ENCODE measurements around the gene MACC1. TPM values are rescaled to one million over a fixed set of nuclear protein-coding genes. Genes with fewer than 3 reads are reported as not detected.
"Not testable (repeated sequence)": the region's sequence is repeated elsewhere in the genome, so short reads cannot be mapped to it uniquely, and the experiment has no call there.

The MACC1 gene
- total RNA-seq, 1 donor from 2014 or later, result 13.4 TPM

GRCh38 chr7:20131776-20132175, 85.4 kb downstream of the MACC1 start:
- DNase-seq (ENCODE audit: low spot score), result no peak

GRCh38 chr7:20129920-20130319, 87.3 kb downstream of the MACC1 start:
- DNase-seq (ENCODE audit: low spot score), result no peak

- DNase-seq (ENCODE audit: low spot score), result no peak
These were observed 89.2 kb downstream of the MACC1 start for GRCh38 chr7:20128001-20128400.

- DNase-seq (ENCODE audit: low spot score), result not testable (repeated sequence)
These were observed 91.1 kb downstream of the MACC1 start for GRCh38 chr7:20126060-20126459.

GRCh38 chr7:20124087-20124486, 93.1 kb downstream of the MACC1 start:
- not testable (repeated sequence) for DNase-seq (ENCODE audit: low spot score)

GRCh38 chr7:20122653-20123316, 94.4 kb downstream of the MACC1 start:
- not testable (repeated sequence) for DNase-seq (ENCODE audit: low spot score)

GRCh38 chr7:20122073-20122472, 95.1 kb downstream of the MACC1 start:
- DNase-seq (ENCODE audit: low spot score), result no peak

GRCh38 chr7:20121404-20121803, 95.8 kb downstream of the MACC1 start:
- no peak for DNase-seq (ENCODE audit: low spot score)

GRCh38 chr7:20120611-20121168, 96.5 kb downstream of the MACC1 start:
- DNase-seq (ENCODE audit: low spot score), result not testable (repeated sequence)

GRCh38 chr7:20116869-20117268, 100.3 kb downstream of the MACC1 start:
- DNase-seq (ENCODE audit: low spot score), result no peak

- peak; percentile 12 for DNase-seq (ENCODE audit: low spot score)
These were observed 102.7 kb downstream of the MACC1 start for GRCh38 chr7:20114468-20114867.

GRCh38 chr7:20113427-20114027, 103.7 kb downstream of the MACC1 start:
- no peak for DNase-seq (ENCODE audit: low spot score)

GRCh38 chr7:20112696-20113095, 104.5 kb downstream of the MACC1 start:
- DNase-seq (ENCODE audit: low spot score), result no peak

- DNase-seq (ENCODE audit: low spot score), result no peak
These were observed 105.2 kb downstream of the MACC1 start for GRCh38 chr7:20111821-20112542.

GRCh38 chr7:20107582-20107981, 109.6 kb downstream of the MACC1 start:
- no peak for DNase-seq (ENCODE audit: low spot score)

- DNase-seq (ENCODE audit: low spot score), result no peak
These were observed 112.5 kb downstream of the MACC1 start for GRCh38 chr7:20104696-20105095.

GRCh38 chr7:20102982-20103381, 114.2 kb downstream of the MACC1 start:
- no peak for DNase-seq (ENCODE audit: low spot score)

- DNase-seq (ENCODE audit: low spot score), result no peak
These were observed 121.3 kb downstream of the MACC1 start for GRCh38 chr7:20095862-20096261.

GRCh38 chr7:20095436-20095835, 121.7 kb downstream of the MACC1 start:
- DNase-seq (ENCODE audit: low spot score), result no peak

- no peak for DNase-seq (ENCODE audit: low spot score)
These were observed 127.8 kb downstream of the MACC1 start for GRCh38 chr7:20089431-20089830.

GRCh38 chr7:20085086-20085485, 132.1 kb downstream of the MACC1 start:
- DNase-seq (ENCODE audit: low spot score), result no peak

All from mucosa of gallbladder (tissue), 1 donor.